ENCODE data around the gene SF3B1.
"Not testable (repeated sequence)": the region's sequence is repeated elsewhere in the genome, so short reads cannot be mapped to it uniquely, and the experiment has no call there.

The SF3B1 gene, protein sequence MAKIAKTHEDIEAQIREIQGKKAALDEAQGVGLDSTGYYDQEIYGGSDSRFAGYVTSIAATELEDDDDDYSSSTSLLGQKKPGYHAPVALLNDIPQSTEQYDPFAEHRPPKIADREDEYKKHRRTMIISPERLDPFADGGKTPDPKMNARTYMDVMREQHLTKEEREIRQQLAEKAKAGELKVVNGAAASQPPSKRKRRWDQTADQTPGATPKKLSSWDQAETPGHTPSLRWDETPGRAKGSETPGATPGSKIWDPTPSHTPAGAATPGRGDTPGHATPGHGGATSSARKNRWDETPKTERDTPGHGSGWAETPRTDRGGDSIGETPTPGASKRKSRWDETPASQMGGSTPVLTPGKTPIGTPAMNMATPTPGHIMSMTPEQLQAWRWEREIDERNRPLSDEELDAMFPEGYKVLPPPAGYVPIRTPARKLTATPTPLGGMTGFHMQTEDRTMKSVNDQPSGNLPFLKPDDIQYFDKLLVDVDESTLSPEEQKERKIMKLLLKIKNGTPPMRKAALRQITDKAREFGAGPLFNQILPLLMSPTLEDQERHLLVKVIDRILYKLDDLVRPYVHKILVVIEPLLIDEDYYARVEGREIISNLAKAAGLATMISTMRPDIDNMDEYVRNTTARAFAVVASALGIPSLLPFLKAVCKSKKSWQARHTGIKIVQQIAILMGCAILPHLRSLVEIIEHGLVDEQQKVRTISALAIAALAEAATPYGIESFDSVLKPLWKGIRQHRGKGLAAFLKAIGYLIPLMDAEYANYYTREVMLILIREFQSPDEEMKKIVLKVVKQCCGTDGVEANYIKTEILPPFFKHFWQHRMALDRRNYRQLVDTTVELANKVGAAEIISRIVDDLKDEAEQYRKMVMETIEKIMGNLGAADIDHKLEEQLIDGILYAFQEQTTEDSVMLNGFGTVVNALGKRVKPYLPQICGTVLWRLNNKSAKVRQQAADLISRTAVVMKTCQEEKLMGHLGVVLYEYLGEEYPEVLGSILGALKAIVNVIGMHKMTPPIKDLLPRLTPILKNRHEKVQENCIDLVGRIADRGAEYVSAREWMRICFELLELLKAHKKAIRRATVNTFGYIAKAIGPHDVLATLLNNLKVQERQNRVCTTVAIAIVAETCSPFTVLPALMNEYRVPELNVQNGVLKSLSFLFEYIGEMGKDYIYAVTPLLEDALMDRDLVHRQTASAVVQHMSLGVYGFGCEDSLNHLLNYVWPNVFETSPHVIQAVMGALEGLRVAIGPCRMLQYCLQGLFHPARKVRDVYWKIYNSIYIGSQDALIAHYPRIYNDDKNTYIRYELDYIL

DNA sequence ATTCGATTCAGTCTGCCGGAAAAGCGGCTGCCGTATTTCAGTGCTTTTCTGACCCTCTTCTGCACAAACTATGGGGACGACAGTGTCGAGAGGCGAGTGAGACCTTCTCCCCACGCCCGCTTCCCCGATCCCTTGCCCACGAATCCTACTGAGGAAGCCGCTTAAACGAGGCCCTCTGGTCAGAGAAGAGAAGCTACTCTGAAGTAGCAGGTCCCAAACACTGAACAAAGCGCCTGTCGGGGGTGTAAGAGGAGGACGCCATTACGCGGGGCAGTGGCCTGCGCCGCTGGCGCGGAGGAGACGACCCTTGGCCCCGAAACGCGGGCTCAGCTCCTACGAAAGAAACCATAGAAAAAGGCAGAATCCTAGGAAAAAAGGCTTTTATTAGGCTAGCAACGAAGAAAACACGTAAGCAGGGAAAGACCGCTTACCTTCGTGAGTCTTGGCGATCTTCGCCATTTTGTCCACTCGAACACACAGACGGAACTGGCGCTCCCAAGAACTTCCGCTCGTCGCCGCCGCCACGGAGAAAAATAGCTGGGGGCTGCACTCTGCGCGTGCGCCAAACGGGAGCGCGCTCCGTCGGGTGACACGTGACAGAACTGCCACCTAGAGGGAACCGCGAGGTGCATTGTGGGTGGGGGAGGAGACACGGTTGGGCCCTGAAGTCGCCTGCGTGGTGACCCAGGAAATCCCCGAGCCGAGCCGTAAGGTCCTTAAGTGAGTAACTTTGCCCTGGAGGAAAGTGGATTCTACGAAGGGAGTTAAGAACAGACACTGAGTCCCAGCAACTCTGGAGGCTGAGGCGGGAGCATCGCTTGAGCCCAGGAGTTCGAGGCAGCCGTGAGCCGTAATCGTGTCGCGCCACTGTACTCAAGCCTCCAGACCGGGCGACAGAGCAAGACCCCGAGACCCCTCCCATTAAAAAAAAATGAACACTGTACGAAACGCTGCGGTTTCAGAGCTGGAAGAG, at the start of gene SF3B1:
SF3B1 (minus strand) TSS at position 488 of the 973 bp plus-strand sequence; CDS start at position 459, 29 bp downstream.
- FAIRE-seq, result peak; percentile 91

DNA sequence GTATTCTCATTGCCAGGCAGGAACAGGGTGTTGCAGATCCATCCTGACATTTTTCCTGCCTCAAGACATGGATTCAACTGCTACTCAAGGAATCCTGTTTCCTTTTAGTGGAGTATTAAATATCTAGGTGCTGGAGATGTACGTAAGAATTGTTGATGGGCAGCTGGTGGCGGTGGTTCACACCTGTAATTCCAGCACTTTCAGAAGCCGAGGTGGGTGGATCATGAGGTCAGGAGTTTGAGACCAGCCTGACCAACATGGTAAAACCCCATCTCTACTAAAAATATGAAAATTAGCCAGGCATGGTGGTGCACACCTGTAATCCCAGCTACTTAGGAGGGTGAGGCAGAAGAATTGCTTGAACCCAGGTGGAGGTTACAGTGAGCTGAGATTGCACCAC, 49.4 kb upstream of the SF3B1 start:
- FAIRE-seq, result not testable (repeated sequence)

DNA sequence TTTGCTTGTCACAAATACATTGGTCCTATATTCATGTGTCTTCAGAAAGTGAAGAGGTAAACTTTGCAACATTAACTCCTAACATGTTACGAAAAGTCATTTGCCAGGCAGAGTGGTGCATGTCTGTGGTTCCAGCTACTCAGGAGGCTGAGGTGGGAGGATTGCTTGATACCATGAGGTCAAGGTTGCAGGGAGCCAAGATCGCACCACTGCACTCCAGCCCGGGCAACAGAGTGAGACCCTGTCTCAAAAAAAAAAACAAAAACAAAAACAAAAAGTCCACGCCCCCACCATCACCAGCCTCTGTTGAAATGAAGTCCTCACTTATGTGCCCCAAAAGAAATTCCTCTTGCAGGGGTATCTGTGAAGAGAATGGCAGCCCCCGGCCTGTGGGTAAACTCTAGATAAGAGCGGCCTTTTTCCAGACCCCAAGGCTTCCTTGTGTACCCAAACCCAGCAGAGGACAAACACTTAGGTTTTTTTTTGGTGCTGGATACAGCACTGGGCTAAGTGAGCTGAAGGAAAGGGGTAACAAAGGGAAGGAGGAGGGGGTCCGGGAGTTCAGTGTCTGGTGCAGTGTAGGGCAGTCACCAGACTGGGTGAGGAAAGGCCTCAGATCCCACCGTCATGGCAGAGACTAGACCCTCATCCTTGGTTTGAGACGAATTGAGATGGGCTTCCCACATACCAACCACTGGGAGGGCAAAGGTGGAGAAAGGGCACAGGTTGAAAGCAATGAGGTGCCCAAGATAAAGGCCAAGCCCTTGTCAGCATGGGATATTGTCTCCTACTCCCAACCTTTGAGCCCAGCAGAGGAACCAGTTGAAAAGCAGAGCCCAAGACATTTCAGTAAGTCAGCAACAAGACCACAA, 45.6 kb upstream of the SF3B1 start:
- FAIRE-seq, result no peak

DNA sequence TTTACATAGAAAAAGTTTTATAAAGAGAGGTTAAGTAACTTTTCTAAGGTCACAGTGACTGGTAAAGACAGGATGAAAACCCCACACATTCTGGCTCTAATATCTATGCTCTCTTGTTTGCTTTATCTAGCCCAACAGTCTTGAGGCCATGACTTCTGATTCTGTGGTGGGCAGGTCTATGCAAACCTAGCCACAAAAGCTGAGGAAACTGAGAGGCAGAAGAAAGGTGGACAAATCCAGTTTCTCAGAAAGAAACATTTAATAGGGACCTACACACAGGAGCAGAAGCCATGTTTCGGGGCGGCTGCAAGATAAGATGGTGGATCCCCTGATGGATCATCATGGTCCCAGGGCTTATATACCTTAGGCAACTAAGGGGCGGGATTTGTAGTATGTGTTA, 43.0 kb upstream of the SF3B1 start:
- FAIRE-seq, result no peak

DNA sequence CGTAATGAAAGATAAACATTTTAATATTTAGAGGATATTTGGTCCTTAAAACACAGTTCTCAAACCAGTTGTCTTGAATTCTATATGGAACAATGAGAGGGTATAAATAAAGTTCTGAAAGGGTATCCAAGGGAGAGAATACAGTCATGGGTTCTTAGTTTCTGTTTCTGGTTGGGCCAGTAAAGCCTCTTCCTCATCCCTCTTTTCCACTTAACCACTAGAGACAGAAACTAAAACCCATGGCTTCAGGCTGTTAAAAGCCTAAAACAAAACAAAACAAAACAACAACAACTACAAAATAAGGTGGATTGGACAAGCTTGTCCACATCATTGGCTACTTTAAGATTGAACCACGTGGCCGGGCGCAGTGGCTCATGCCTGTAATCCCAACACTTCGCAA, 37.3 kb upstream of the SF3B1 start:
- FAIRE-seq, result no peak

DNA sequence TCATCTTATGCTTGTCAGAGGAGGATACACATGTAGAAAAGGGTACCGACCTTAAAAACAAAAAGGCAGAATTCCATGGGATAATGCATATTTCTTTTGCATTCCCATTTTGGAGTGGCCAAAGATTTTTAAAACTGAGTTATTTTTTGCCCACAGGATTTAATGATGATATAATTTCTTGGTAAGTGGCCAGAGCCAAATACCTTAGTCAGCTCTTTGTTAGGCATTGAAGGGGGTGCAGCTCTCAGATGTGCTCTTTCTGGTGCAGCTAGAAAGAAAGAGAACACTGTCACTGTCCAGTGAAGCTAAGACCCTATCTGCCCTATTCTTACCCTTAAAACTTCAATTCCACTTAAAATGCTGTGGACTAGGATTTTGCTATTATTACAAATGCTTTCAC, 29.3 kb upstream of the SF3B1 start:
- FAIRE-seq, result no peak

DNA sequence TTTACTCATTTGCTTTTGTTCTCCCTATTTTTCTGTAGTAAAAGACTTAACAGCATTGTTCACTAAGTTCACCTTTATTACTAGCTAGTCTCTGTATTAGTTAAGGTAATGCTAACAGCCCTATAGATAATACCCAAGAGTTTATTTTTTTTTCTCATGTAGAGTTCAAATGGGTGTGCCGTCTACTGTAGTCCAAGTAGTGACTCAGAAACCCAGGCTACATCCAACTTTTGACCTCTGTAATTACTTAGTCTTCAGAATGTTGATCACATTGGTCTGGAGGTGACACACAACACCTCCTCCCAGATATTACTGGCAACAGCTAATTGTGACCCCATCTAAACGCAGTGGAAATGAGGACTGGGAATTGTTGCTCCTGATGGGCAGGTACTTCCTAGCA, 26.2 kb upstream of the SF3B1 start:
- FAIRE-seq, result no peak

DNA sequence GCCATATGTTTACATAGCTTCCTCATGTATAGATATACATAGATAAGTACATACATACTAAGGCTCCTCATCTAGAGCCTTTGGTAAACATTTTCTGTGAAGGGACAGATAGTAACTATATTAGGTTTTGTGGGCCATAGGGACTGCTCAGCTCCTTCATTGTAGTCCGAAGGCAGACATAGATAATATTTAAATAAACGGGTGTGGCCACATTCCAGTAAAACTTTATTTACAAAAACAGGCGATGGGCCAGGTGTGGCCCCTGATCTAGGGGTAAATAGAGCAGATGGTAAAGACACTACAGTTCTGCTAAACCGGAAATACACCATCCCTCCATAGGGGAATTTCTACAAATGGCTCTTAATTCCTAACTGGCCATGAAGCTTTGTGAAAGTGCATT, 25.8 kb upstream of the SF3B1 start:
- FAIRE-seq, result no peak

DNA sequence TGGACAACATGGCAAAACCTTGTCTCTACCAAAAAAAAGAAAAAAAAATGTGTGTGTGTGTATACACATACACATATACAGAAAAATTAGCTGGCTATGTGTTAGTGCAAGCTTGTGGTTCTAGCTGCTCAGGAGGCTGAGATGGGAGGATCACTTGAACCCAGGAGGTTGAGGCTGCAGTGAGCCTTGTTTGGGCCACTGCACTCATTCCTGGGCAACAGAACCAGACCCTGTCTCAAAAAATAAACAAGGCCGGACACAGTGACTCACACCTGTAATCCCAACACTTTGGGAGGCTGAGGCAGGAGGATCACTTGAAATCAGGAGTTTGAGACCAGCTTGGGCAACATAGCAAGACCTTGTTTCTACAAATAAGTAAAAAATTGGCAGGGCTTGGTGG, 20.6 kb upstream of the SF3B1 start:
- FAIRE-seq, result no peak

DNA sequence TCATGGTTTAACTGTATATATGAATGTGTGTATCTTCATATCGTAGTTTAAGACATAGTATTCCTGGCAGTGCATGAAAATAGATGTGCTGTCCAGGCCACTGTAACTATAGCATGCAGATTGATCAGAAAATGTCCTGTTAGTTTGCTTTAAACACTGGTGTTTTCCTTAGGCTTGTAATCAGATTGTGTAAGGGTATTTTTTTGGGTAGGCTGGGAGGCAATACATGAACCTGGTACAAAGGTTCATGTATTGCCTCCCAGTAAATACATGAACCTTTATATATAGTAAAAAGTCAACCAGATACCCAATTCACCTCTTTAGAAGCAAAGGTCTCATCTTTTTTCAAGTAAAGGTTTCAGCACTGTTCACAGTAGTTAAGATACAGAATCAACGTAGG, 20.1 kb upstream of the SF3B1 start:
- FAIRE-seq, result no peak

DNA sequence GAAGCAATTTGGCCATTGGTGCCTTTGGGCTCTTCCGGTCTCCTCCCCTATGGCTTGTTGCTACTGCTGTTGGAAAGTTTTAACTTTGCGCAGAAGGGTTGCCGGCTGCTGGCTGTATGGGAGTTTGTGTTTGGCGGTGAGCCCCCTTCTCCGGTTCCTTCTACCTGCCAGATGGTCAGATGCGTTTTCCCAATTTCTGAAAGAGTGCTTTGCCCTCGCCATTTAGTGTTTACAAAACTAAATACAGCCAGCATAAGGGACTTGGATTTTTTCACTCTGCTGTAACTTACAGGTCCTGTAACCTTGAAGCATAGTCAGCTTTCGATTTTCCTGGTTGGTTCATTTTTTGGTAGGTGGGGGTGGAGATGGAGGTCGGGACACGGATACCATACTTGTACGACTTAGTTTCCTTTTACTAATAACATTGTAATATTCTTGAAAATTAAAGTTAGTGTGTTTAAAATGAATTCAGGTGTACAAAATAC, 19.1 kb upstream of the SF3B1 start:
- FAIRE-seq, result no peak

DNA sequence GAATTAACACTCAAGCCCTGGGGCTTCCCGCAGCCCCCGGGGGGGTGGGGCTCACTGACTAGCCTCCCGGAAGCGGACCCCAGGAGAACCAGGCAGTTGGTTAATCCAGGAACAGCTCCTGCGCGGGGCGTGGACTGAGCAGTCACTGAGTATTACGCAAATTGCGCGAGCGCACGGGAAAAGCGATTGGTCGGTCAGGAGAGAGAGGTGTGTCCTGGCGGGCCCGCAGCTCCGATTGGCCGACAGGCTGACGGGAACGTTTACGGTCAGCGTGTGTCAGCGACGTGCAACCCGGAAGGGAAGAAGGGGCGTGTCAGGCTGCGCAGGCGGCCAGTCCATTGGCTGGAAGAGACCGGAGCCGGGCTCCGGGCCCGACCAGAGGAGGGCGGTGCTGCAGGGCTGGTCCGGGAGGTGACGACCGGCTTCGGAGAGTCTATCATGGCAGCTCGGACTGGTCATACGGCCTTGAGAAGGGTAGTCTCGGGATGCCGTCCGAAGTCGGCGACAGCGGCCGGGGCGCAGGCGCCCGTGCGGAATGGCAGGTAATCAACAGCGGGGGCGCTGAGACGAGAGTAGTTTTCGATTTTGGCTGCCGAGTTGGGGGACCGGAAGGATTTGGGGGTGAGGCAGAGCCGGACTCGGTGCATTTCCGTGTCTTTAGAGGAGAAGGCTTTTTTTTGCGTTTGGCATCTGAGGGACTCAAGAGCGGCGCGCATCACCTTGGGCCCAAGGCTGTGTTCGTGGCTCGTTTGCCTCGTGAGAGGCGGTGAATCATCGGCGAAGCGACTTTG, 18.5 kb upstream of the SF3B1 start, which contains the start of gene COQ10B:
COQ10B (plus strand) TSS at position 430 of the 791 bp plus-strand sequence; CDS start at position 439, 9 bp downstream.
- FAIRE-seq, result peak; percentile 97

DNA sequence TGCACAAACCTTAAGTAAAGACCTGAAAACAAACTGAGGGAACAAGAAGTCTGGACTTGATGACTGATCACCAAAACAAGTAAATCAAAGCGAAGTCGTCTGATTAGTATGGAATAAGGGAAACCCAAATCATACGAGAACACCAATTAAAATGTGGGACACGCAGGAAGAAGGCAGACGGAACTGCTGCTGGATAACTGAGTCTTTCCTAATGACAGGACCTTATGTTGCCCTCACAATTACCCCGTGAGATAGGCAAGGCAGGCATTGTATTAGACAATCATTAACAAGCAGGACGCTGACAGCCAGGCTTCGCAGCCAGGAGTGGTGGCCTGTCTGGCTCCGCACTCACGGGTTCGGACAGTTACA, 17.9 kb upstream of the SF3B1 start:
- no peak for FAIRE-seq

DNA sequence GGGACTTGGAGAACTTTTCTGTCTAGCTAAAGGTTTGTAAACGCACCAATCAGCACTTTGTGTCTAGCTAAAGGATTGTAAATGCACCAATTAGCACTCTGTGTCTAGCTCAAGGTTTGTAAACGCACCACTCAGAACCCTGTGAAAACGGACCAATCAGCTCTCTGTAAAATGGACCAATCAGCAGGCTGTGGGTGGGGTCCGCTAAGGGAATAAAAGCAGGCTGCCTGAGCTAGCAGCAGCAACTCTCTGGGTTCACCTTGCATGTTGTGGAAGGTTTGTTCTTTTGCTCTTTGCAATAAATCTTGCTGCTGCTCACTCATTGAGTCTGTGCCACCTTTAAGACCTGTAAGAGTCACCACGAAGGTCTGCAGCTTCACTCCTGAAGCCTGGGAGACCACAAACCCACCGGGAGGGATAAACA, 16.1 kb upstream of the SF3B1 start:
- FAIRE-seq, result not testable (repeated sequence)

DNA sequence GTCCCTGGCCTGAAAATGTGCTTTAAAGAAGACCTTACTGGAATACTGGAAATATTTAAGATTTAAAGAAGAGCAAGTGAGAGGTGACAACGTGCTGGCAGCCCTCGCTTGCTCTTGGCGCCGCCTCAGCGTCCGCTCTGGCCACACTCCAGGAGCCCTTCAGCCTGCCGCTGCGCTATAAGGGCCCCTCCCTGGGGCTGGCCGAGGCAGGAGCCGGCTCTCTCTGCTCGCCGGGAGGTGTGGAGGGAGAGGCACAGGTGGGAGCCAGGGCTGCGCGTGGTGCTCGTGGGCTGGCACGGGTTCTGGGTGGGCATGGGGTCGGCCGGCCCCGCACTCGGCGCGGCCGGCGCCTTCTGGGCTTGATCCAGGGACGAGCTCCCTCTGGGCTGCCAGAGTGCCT, 15.6 kb upstream of the SF3B1 start:
- FAIRE-seq, result no peak

DNA sequence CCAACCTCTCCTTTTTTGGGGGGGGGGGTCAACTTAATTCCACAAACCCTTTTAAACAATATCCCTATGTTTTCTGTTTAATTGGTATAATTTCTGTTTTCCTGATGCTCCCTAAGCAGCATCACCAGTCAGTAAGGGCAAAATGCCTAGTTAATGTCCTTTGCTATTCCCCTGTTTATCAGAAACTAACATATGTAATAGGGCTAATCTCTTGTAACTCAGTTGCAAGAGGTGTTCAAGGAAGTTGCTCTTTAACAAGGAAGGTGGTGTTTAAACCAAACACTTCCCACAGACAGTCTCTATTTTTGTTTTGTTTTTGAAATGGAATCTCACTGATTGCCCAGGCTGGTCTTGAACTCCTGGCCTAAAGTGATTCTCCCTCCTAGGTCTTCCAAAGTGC, 12.0 kb upstream of the SF3B1 start:
- no peak for FAIRE-seq

DNA sequence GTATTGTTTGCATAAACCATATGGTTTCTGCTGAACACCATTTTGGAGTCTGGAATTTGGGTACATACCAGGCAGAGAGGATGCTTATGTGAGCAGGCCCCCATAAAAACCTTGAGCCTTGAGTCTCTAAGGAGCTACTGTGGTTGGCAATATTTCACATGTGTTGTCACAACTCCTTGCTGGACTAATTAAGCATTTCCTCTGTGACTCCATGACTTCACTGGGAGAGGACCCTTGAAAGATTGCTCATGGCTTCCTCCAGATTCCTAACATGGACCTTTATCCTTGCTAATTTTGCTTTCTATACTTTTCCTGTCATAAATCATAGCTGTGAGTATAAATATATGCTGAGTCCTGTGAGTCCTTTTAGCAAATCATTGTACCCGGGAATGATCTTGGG, 10.9 kb upstream of the SF3B1 start:
- no peak for FAIRE-seq

DNA sequence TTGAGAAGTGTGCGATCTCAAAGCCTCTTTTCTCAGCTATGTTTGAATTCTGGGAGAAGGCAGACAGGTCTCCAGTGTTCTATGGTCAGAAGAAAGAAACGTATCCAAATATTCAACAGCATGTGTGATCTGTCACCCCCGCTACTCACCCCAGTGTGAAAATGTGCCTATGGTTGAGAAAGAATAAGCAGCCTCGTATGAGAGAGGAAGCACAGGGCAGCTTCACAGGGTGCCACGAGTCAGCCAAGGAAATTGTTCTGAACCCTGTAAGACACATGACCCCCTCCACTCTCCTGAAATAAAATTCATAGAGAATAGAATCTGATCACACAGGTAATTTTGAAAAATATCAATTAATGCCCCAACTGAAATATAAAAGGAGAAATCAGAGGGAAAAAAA, 8.0 kb upstream of the SF3B1 start:
- no peak for FAIRE-seq

DNA sequence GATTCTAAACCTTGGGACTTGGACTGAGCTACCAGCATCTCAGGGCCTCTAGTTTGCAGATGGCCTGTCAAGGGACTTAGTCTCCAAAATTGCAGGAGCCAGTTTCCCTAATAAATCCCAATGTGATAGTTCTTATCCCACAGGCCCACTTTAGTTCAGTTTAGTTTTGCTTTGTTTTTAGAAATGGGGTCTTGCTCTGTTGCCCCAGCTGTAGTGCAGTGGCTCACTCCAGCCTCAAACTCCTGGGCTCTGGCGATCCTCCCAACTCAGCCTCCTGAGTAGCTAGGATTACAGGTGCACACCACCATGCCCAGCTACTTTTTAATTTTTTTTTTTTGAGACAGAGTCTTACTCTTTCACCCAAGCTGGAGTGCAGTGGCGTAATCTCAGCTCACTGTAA, 2.6 kb upstream of the SF3B1 start:
- no peak for FAIRE-seq
